Stimulated activated CD8-positive, alpha-beta memory T cell treated with anti-CD3 and anti-CD28 coated beads, Interleukin-12 subunit alpha, Interleukin-12 subunit beta, amount 100 ng/mL, for 1 hour (primary cell): ENCODE measurements around the gene KLK5.
"Not testable (repeated sequence)": the region's sequence is repeated elsewhere in the genome, so short reads cannot be mapped to it uniquely, and the experiment has no call there.

ENCODE experiments used
- DNase-seq: peaks from one replicate; pipeline ENCODE4 v3.0.0-alpha.2; 2020; ENCODE audit warnings: low read depth

KLK5 gene

GRCh38 chr19:50921426-50922316 lies 31.2 kb downstream of the KLK5 start:
- DNase-seq = no peak

DNA sequence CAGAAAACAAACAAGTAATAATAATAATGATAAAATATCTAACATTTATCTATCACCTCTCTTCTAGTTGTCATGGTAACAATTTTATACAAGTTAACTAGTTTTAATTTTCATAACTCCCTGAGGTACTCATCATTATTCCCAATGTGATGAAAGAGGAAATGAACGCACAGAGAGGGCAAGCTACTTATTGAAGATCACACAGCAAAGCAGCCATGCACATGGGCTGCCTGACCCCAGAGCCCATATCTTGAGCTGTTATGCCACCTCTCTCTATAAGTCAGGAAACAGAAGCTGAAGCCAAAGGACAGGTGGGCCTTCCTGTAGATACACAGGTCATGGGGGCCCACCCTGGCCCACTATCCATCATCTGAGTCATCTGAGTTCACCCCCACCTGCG lies 36.8 kb downstream of the KLK5 start:
- DNase-seq = no peak

GRCh38 chr19:50912727-50913716 lies 39.8 kb downstream of the KLK5 start:
- DNase-seq = no peak

DNA sequence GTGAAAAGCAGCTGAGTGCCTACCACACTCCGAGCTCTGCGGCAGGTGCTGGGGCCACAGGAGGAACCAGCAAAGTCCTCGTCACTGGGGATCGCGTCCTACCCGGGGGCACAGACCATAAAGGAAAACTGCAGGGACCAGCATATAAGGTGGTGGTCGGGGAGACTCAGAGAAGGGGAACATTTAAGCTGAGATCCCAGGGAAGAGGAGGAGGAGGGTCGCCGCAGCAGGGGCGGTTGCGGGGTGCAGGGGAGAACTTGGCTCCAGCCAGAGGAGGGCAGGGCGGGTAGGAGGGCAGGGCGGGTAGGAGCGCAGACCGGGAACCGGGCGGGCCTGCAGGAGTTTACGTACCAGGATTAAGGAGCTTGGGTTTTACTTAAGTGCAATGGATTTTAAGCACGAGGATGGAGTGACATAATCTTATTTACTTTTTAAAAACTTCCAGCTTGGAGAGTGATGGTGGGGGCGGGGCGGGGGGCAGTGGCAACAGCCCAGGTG lies 40.7 kb downstream of the KLK5 start:
- no peak for DNase-seq

DNA sequence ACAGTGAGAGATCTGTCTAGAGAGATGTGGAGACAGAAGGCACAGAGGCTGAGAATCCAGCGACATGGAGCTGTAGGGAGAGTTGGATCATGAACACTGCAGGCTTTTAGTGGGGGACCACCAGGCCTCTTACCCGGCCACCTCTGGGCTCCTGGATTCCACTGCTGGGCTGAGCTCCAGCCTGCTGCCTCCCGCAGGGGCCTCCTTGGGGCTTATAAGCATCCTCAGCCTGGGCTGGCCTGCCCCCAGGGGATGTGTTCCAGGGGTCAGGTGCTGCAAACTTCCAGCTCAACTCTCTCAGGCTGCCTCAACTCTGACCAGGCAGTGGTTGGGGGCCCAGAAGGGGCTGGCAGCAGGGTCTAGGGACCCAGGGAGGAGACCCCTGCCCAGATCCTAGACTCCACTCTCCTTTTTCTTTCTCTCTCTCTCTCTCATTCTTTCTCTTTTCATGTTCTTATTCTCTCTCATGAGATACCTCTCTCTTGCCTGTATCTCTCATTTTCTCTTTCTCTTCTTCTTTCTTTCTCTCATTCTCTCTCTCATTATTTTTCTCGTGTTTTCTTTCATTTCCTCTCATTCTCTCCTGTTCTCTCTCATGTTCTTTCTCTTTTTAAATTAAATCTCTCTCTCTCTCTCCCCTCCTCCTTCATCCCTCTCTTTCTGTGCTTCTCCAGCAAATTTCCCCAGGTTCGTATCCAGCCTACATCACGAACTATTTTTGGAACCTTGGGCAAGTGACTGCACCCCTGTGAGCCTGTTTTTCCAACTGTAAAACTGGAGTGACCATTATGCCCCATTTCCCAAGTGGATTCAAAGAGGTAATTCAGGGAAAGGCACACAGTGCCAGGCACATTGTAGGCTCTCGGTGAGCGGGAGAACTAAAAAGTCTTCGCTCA lies 41.4 kb downstream of the KLK5 start, which contains the start of gene KLK4:
Gene KLK4, minus strand, starts transcription at position 190 of the 896 bp plus-strand sequence. CDS start 657 bp downstream, outside the sequence.
- DNase-seq = no peak

GRCh38 chr19:50910722-50911121 lies 42.1 kb downstream of the KLK5 start:
- DNase-seq = no peak

- no peak for DNase-seq
These were observed 43.4 kb downstream of the KLK5 start for GRCh38 chr19:50909240-50910070.

- DNase-seq = no peak
These were observed 44.5 kb downstream of the KLK5 start for GRCh38 chr19:50908336-50908735.

DNA sequence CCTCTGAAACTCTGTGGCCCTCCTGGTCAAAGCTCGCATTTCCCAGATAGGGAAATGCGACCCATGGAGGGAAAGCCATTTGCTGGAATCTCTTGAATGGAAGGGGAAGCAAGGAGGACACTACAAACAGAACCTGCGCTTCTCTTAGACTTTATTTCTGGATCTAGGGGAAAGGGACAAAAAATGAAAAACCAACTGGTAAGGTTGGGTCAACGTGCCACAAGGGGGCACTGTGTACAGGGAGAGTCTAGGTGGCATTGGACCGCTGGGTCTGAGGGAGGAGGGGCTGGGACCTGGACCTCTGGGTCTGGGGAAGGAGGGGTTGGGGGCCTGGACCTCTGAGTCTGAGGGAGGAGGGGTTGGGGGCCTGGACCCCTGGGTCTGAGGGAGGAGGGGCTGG lies 46.6 kb downstream of the KLK5 start:
- no peak for DNase-seq

DNA sequence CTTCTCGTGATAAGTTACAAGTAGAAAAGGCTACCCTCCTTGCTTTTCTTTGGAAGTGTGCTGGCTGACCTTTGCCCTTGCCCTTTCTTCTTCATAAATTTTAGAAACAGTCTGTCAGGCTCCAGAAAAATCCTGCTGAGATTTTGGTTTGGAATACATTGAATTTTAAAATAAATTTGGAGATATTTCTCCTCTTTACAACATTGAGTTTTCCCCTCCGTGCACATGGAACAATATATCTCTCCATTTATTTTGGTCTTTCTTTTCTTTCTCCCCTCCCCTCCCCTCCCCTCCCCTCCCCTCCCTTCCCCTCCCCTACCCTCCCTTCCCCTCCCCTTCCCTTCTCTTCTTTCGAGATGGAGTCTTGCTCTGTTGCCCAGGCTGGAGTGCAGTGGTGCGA lies 50.2 kb downstream of the KLK5 start:
- DNase-seq = no peak

GRCh38 chr19:50899569-50899968 lies 53.3 kb downstream of the KLK5 start:
- DNase-seq = no peak

DNA sequence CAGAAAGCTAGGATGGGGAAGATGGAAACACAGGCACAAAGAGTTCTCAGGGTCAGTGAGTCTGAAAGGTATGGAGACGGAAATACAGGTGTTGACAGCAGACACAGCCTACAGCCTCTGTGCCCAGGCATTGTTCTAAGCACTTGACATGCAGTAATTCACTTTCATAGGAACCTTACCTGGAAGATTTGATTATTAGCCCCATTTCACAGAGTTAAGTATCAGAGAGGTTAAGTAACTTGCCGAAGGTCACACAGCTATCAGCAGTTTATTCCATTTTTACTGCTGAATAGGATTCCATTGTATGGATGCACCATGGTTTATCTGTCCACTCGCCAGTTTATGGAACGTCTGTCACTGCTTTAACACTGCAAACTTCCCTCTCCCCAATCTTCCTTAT lies 54.8 kb downstream of the KLK5 start:
- DNase-seq = no peak

GRCh38 chr19:50897612-50898011 lies 55.2 kb downstream of the KLK5 start:
- DNase-seq = no peak

DNA sequence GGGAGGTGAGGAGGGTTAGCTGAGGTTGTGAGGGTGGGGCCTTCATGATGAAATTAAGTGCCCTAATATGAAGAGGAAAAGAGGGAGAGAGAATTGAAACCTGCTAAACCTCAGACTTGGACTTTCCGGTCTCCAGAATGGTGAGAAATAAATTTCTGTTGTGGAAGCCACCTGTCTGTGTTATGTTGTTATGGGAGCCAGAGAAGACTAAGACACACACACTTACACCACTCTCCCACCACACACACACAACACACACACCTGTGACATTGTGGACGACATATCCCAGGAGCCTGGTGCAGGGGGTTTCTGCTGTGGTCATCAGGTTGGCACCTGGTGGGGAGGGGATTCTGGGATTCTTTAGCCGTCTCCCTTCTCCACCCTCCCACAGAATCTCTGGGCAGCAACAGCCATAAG lies 55.6 kb downstream of the KLK5 start:
- no peak for DNase-seq

GRCh38 chr19:50896591-50897190 lies 56.1 kb downstream of the KLK5 start:
- DNase-seq = no peak

GRCh38 chr19:50896089-50896590 lies 56.7 kb downstream of the KLK5 start:
- not testable (repeated sequence) for DNase-seq

DNA sequence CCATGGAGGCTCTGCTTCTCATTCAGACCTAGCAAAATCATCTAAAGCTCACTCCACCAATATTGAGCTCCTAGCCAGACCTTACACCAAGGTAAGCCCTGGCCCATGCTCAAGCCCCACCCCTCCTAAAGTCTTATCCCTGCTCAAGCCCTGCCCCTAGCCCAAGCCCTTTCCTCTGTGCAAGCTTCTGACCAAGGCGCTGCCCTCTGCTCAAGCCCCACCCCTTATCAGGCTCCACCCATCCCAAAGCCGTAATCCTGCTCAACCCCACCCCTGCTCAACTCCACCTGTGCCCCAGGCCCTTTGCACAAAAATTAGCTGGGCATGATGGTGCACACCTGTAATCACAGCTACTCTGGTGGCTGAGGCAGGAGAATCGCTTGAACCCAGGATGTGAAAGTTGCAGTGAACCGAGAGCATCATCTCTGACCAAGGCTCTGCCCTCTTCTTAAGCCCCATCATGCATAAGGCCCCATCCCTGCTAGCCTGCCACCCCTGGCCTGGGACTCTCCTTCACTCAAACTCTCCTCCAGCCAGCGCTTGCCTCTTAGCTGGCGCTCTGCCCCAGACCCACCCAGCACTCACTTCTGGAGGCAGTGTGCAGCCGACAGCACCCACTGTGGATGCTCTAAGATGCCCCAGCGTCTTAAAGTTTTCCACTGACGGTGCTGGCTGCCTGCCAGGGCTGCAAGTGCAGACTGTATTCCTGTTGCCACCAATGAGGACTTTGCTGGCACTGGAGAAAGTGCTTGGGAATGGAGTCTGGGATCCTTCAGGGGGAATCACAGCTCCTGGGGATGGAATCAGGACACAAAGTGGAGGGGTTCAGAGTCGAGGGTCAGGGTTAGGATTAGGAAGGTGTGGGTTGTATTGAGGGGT lies 58.1 kb downstream of the KLK5 start:
- DNase-seq = no peak
